Vagina (tissue), 2 donors: ENCODE results near the gene RICTOR.

Source experiments
- CTCF ChIP-seq, 3 experiments: fragments of 450-650 bp in 2 of 3; fragments of 200-600 bp in 1 of 3; sonication (generic) in 1 of 3; IDR thresholded peaks; one replicate each; pipeline ENCODE4 v1.5.1; 2017 to 2019; ENCODE audit warnings: antibody characterized with exemption in 3 of 3, mild to moderate bottlenecking in 2 of 3, moderate library complexity in 2 of 3
- POLR2A ChIP-seq, 2 donors: fragments of 450-650 bp; IDR thresholded peaks; one replicate each; pipeline ENCODE4 v1.6.1; 2017; ENCODE audit warnings: antibody characterized with exemption in 2 of 2, mild to moderate bottlenecking in 2 of 2, moderate library complexity in 2 of 2
- POLR2AphosphoS5 ChIP-seq, 2 donors: sonication (generic); formaldehyde crosslinking; IDR thresholded peaks; one replicate each; pipeline ENCODE4 v1.9.0; 2017; ENCODE audit warnings: antibody characterized with exemption in 2 of 2, mild to moderate bottlenecking in 2 of 2, low read depth in 1 of 2; ENCODE audit not compliant: insufficient read depth in 1 of 2

DNA sequence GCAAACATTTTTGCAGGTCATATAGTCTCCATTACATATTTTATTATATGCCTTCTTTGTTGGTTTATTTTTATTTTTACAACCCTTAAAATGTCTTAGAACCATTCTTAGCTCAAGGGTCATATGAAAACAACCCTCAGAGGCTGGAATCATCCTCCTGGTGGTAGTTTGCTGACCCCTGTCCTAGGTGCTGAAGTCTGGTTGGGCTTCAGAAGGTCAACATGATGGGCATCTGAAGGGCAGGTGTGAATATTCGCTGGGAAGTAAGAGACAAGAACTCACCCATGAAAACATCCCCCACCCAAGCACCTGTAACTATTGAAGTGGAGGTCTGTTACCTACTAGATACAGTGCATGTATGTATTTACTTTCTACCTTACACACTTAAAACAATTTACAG is 153.0 kb downstream of the RICTOR start:
- TF ChIP-seq POLR2A (IDR thresholded peaks at IDR 0.05): no peak
- TF ChIP-seq CTCF (IDR thresholded peaks at IDR 0.05): no peak
- no peak for TF ChIP-seq POLR2AphosphoS5 (IDR thresholded peaks at IDR 0.05; ENCODE audit: insufficient read depth in 1 of 2, low read depth in 1 of 2)
